HG02938 (cell line): ENCODE data around the gene SLC15A3.

Source experiments
- ATAC-seq: cut with Tn5 transposase; IDR thresholded peaks from one replicate; pipeline ENCODE4 v1.9.1; 2021; ENCODE audit warnings: mild to moderate bottlenecking, moderate library complexity; ENCODE audit not compliant: unreplicated experiment

Gene SLC15A3

GRCh38 chr11:60931917-60932316 is 20.1 kb downstream of the SLC15A3 start:
- ATAC-seq, result no peak

GRCh38 chr11:60930394-60930793 is 21.6 kb downstream of the SLC15A3 start:
- no peak for ATAC-seq

- ATAC-seq, result no peak
Observed at GRCh38 chr11:60929764-60930163, 22.2 kb downstream of the SLC15A3 start.

GRCh38 chr11:60928563-60929001 is 23.4 kb downstream of the SLC15A3 start:
- ATAC-seq, result no peak

- ATAC-seq, result no peak
Observed at GRCh38 chr11:60927600-60927999, 24.4 kb downstream of the SLC15A3 start.

GRCh38 chr11:60927061-60927592 is 24.8 kb downstream of the SLC15A3 start:
- ATAC-seq, result no peak

- no peak for ATAC-seq
Observed at GRCh38 chr11:60926500-60926899, 25.5 kb downstream of the SLC15A3 start.

- no peak for ATAC-seq
Observed at GRCh38 chr11:60925868-60926267, 26.1 kb downstream of the SLC15A3 start.

- ATAC-seq, result no peak
Observed at GRCh38 chr11:60924906-60925853, 26.8 kb downstream of the SLC15A3 start.

GRCh38 chr11:60924110-60924905 is 27.7 kb downstream of the SLC15A3 start, which contains the start of gene TMEM132A:
Gene TMEM132A, plus strand, starts transcription at chr11:60924460. Its CDS starts 174 bp downstream, at chr11:60924634.
- ATAC-seq, result no peak

GRCh38 chr11:60923800-60924109 is 28.2 kb downstream of the SLC15A3 start:
- ATAC-seq, result no peak

GRCh38 chr11:60923326-60923725 is 28.6 kb downstream of the SLC15A3 start:
- ATAC-seq, result no peak

- ATAC-seq, result no peak
Observed at GRCh38 chr11:60922906-60923305, 29.1 kb downstream of the SLC15A3 start.

GRCh38 chr11:60921777-60922335 is 30.1 kb downstream of the SLC15A3 start:
- no peak for ATAC-seq

GRCh38 chr11:60921259-60921658 is 30.7 kb downstream of the SLC15A3 start:
- no peak for ATAC-seq

- no peak for ATAC-seq
Observed at GRCh38 chr11:60919956-60920355, 32.0 kb downstream of the SLC15A3 start.

- no peak for ATAC-seq
Observed at GRCh38 chr11:60919320-60919719, 32.7 kb downstream of the SLC15A3 start.

- no peak for ATAC-seq
Observed at GRCh38 chr11:60918939-60919265, 33.1 kb downstream of the SLC15A3 start.

GRCh38 chr11:60918251-60918938 is 33.6 kb downstream of the SLC15A3 start:
- no peak for ATAC-seq

GRCh38 chr11:60917267-60917666 is 34.7 kb downstream of the SLC15A3 start:
- ATAC-seq, result no peak
